Stimulated activated CD4-positive, alpha-beta T cell treated with anti-CD3 and anti-CD28 coated beads, Interleukin-15, amount 100 ng/mL, for 48 hours (primary cell): Measurements from ENCODE around the gene TMEFF2.

ENCODE experiments used
- DNase-seq, 2 donors: peaks; one replicate each; pipeline ENCODE4 v3.0.0-alpha.2; 2020; ENCODE audit warnings: low read depth in 2 of 2

TMEFF2 gene

GRCh38 chr2:191968120-191968519 lies 226.6 kb downstream of the TMEFF2 start:
- no peak for DNase-seq

GRCh38 chr2:191965733-191966132 lies 229.0 kb downstream of the TMEFF2 start:
- DNase-seq: no peak

GRCh38 chr2:191961556-191961955 lies 233.2 kb downstream of the TMEFF2 start:
- DNase-seq: no peak

GRCh38 chr2:191959209-191959608 lies 235.5 kb downstream of the TMEFF2 start:
- no peak for DNase-seq

- DNase-seq: no peak
These were observed 236.5 kb downstream of the TMEFF2 start for GRCh38 chr2:191957996-191958860.

GRCh38 chr2:191954451-191954850 lies 240.3 kb downstream of the TMEFF2 start:
- no peak for DNase-seq

- DNase-seq: no peak
These were observed 242.0 kb downstream of the TMEFF2 start for GRCh38 chr2:191952515-191953270.

- DNase-seq: no peak
These were observed 242.9 kb downstream of the TMEFF2 start for GRCh38 chr2:191951832-191952231.

- no peak for DNase-seq
These were observed 243.4 kb downstream of the TMEFF2 start for GRCh38 chr2:191951376-191951775.

GRCh38 chr2:191950132-191950874 lies 244.4 kb downstream of the TMEFF2 start:
- no peak for DNase-seq

- no peak for DNase-seq
These were observed 247.5 kb downstream of the TMEFF2 start for GRCh38 chr2:191947235-191947634.

- DNase-seq: no peak
These were observed 248.1 kb downstream of the TMEFF2 start for GRCh38 chr2:191946471-191947182.

- DNase-seq: no peak
These were observed 249.1 kb downstream of the TMEFF2 start for GRCh38 chr2:191945623-191946022.

GRCh38 chr2:191942739-191943103 lies 252.0 kb downstream of the TMEFF2 start:
- no peak for DNase-seq

- no peak for DNase-seq
These were observed 252.5 kb downstream of the TMEFF2 start for GRCh38 chr2:191942090-191942738.

- no peak for DNase-seq
These were observed 253.3 kb downstream of the TMEFF2 start for GRCh38 chr2:191941376-191941929.

GRCh38 chr2:191938779-191939178 lies 256.0 kb downstream of the TMEFF2 start:
- no peak for DNase-seq

GRCh38 chr2:191936882-191937405 lies 257.8 kb downstream of the TMEFF2 start:
- DNase-seq: no peak

GRCh38 chr2:191935247-191935646 lies 259.5 kb downstream of the TMEFF2 start:
- DNase-seq: no peak

- DNase-seq: peak in 1 of 2 donors; percentile 1
These were observed 261.2 kb downstream of the TMEFF2 start for GRCh38 chr2:191933307-191934105.
